Endothelial cell (in vitro differentiated cells): ENCODE data around the gene MTG1. TPM values are rescaled to one million over a fixed set of nuclear protein-coding genes. Genes with fewer than 3 reads are reported as not detected.
A peak's percentile ranks its signal among the peaks of the same experiment; 100 is the strongest.

Source experiments
- DNase-seq: peaks from one replicate; pipeline ENCODE4 v3.0.0; 2021; ENCODE audit warnings: low spot score
- H3K27ac Mint-ChIP-seq: one replicate; pipeline ENCODE4 v1.8.0; 2021; ENCODE audit warnings: mixed read lengths, inconsistent platforms; ENCODE audit not compliant: unreplicated experiment
- H3K27me3 Mint-ChIP-seq: one replicate; pipeline ENCODE4 v1.8.0; 2021; ENCODE audit warnings: mild to moderate bottlenecking, moderate library complexity, mixed read lengths, inconsistent platforms; ENCODE audit not compliant: unreplicated experiment
- H3K36me3 Mint-ChIP-seq: one replicate; pipeline ENCODE4 v1.8.0; 2021; ENCODE audit warnings: mild to moderate bottlenecking, low read depth, mixed read lengths, inconsistent platforms; ENCODE audit not compliant: unreplicated experiment
- H3K4me1 Mint-ChIP-seq: one replicate; pipeline ENCODE4 v1.8.0; 2021; ENCODE audit warnings: mild to moderate bottlenecking, mixed read lengths, inconsistent platforms; ENCODE audit not compliant: unreplicated experiment
- H3K4me3 Mint-ChIP-seq: one replicate; pipeline ENCODE4 v1.8.0; 2021; ENCODE audit warnings: mild to moderate bottlenecking, mixed read lengths, inconsistent platforms; ENCODE audit not compliant: unreplicated experiment
- H3K9me3 Mint-ChIP-seq: one replicate; pipeline ENCODE4 v1.8.0; 2021; ENCODE audit warnings: mixed read lengths, inconsistent platforms; ENCODE audit not compliant: unreplicated experiment
- CTCF ChIP-seq: fragments of 200-600 bp; sonication (generic); IDR thresholded peaks from one replicate; pipeline ENCODE4 v1.5.0; 2021; ENCODE audit warnings: antibody characterized with exemption; ENCODE audit not compliant: unreplicated experiment
- total RNA-seq: library from RNA; stranded (reverse); fragmentation: NEBNext Ultra II Directional; extraction: Animal tissue kit (Norgen Biotek cat#: 25700); gene quantifications from one replicate; pipeline ENCODE4 v1.2.1, GENCODE V29; 2021; ENCODE audit not compliant: unreplicated experiment

Gene MTG1
- total RNA-seq, 1 donor from 2014 or later, result 97.3 TPM

- Mint-ChIP-seq H3K9me3 (no peaks in the 10 kb centered on the region), H3K27ac (no peak overlapping the region)
- TF ChIP-seq CTCF, result no peak
Observed at GRCh38 chr10:133356549-133357284, 37.2 kb upstream of the MTG1 start.

DNA sequence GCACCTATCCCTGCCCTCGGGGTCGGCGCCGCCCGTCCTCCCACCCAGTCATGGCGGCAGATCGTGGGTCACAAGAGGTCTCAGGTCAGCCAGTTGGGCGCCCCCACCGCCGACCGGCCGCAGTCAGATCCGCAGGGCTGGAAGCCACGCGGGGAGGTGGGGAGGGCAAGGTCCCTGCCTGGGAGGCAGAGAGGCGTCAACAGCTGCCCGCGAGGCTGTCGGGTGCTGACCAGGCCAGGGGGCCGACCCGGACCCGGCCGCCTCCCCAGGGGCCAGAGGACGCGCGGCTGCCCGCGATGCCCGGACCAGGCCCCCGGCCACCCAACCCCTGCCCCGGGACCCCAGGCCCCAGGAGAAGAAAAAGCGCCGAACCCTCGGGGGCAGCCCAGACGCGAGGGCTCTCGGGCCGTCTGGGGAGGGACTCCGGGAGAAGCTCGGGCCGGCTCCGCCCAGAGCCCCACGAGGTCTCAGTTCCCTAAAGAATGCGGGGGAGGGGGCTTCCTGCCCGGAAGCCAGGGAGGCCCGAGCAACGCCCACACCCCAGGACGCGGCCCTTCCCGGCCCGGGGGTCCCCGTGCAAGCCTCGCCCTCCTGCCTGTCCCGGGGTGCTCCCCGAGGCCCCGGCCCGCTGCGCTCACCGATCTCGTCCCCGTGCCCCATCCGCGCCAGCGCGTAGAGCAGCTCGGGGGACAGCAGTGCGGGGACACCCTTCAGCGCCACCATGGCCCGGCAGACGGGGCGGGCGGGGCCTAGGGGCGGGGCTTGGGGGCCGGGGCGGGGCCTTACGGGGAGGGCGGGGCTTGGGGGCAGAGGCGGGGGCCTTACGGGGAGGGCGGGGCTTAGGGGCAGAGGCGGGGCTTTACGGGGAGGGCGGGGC lies 36.4 kb upstream of the MTG1 start, which contains the start of gene FUOM:
TSS of gene FUOM (minus strand) at position 735 of the 877 bp plus-strand sequence. CDS start at position 723, 12 bp downstream.
- TF ChIP-seq CTCF, result no peak
- Mint-ChIP-seq H3K9me3 (no peaks in the 10 kb centered on the region), H3K4me3 (no peak within 1 kb of the TSS), H3K27ac (no peak within 1 kb of the TSS), H3K4me1 (no peaks in the 10 kb centered on the region), H3K27me3 (peaks cover 11% of the 10 kb centered on the region), H3K36me3 (peaks cover 11% of the 10 kb centered on the region)
- DNase-seq, result peak; percentile 68

More at GRCh38 chr10:133356549-133357284, 37.2 kb upstream of the MTG1 start:
- DNase-seq, result no peak
- H3K27me3 Mint-ChIP-seq, result peaks cover 12% of the 10 kb centered on the region
- no peak overlapping the region for H3K4me3 Mint-ChIP-seq
- H3K4me1 Mint-ChIP-seq, result no peaks in the 10 kb centered on the region
- peaks cover 4% of the 10 kb centered on the region for H3K36me3 Mint-ChIP-seq

DNA sequence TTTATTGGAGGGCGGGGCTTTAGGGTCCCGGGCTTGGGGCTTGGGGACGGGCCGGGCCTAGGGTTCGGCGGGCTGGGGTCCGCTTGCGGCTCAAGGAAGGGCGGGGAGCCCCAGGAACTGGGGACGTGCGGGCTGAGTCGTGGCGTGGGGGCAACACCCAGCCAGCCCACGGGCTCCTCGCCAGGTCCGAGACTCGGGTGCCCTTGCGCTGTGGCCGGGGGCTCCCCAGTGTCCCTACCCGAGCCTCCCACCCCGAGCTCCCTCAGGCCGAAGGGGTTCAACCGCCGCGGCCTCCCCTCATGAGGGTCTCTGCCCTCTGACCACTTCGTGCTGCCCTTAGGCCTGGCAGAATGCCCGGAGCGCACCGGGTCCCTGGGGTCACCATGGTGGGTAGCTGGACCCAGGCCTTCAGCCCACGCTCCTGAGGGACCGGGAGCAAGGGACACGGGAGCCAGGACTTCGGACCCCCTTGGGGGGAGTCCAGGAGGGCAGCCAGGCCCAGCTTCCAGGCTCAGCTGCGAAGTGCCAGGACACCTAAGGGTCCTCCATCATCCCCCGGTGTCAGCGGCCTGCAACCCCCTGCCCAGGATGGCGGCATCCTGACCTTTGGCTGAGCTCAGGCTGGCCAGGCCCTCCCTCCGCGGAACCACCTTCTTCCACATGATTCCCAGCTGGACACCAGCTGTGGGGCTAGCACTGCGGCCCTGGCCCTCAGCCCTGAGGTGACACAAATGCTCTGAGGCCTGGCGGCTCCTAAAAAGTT lies 35.6 kb upstream of the MTG1 start:
- TF ChIP-seq CTCF, result no peak
- H3K9me3 Mint-ChIP-seq, result no peaks in the 10 kb centered on the region
- H3K27ac Mint-ChIP-seq, result no peak overlapping the region
- DNase-seq, result no peak
- H3K4me3 Mint-ChIP-seq, result no peak overlapping the region
- H3K4me1 Mint-ChIP-seq, result no peaks in the 10 kb centered on the region
- peaks cover 12% of the 10 kb centered on the region for H3K27me3 Mint-ChIP-seq
- H3K36me3 Mint-ChIP-seq, result peaks cover 11% of the 10 kb centered on the region

DNA sequence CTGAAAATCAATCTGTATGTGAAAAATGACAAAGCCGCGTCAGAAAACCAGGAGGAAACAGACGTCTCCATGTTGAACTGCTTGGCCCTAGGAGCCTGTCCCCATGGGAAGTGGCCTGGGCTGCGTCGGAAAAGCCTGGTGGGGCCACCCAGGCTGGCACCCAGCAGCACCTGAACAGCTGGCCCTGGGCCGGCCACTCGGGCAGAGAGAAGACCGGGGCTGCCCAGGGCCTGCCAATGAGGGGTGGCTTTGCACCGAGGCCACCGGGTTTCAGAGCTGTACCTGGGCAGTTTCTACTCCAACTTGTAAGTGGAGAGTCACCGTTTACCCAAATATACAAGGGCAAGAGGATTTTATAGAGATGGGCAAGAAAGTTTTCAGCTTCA lies 35.0 kb upstream of the MTG1 start:
- no peak overlapping the region for H3K4me3 Mint-ChIP-seq
- no peak for TF ChIP-seq CTCF
- no peak overlapping the region for H3K27ac Mint-ChIP-seq
- H3K27me3 Mint-ChIP-seq, result peaks cover 11% of the 10 kb centered on the region
- DNase-seq, result no peak
- H3K9me3 Mint-ChIP-seq, result no peaks in the 10 kb centered on the region
- H3K4me1 Mint-ChIP-seq, result no peaks in the 10 kb centered on the region
- peaks cover 11% of the 10 kb centered on the region for H3K36me3 Mint-ChIP-seq
